Measurements from ENCODE around the gene WDR73. TPM values are rescaled to one million over a fixed set of nuclear protein-coding genes. Genes with fewer than 3 reads are reported as not detected.

The WDR73 gene
- total and polyA plus RNA-seq, 2 of the 8 experiments (the other 6 are each of a cell fraction or from before 2014, with no cell fraction given): 22.7 to 23.1 TPM

DNA sequence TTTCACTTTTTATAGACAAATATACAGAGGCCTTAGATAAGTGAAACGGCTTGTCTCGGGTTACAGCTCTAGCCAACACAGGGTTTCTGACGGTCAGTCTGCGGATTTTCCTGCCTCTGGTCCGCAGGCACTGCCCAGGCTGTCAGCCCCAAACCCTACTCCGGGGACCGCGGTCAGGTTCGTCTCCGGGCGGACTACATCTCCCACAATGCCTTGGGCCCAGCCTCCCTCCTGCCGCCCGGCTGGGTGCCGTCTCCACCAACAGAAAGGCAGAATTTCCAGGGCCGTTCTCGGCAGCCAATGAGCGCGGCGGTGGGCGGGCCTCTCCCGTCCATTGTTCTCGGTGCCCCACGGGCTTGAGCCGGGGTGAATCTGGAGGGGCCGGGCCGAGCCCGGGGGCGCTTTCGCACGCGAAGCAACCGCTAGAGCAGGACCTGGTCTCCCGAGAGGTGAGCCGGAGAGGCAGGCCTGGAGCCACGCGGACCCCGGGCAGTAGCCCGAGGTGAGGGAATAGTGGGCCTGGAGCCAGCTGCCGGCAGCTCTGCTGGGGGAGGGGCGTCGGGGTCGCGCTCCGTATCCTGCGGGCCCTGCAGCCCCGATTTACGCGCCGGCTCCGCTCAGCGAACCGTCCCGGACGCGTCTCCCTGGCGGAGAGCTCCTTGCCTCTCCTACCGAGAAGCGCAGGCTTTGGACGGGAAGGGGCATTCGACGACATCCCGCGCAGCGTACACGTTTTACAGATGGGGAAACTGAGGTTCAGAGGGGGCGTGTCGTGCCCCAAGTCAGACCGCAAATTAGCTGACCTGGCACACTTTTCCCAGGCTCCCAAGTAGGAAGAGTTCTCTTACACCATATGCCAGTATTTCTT, 53.2 kb downstream of the WDR73 start, which contains the start of gene ZSCAN2 (continued):
- TF ChIP-seq CTBP2 (IDR thresholded peaks at IDR 0.05; ENCODE audit: borderline replicate concordance, insufficient read depth, insufficient read length, low read length) (no peak), USF2 (IDR thresholded peaks at IDR 0.05; ENCODE audit: low read length) (no peak), ASH2L (IDR thresholded peaks at IDR 0.05; ENCODE audit: low read length) (peak; percentile 96), TAF7 (optimal IDR thresholded peaks at IDR 0.05; ENCODE audit: borderline replicate concordance, low read depth, low read length) (peak; percentile 64), TAF1 (IDR thresholded peaks at IDR 0.05; ENCODE audit: low read depth, low read length) (peak; percentile 73), SIN3A (conservative IDR thresholded peaks at IDR 0.05 in 1 of 2, IDR thresholded peaks at IDR 0.05 in 1 of 2; ENCODE audit: low read depth in 1 of 2, low read length in 2 of 2) (peak in 1 of 2 experiments; percentile 66; a peak in 1 of 4 replicates), RBBP5 (IDR thresholded peaks at IDR 0.05; ENCODE audit: borderline replicate concordance, low read depth, low read length) (peak; percentile 98), E2F6 (IDR thresholded peaks at IDR 0.05) (peak; percentile 61; the same call in 1 of the 2 replicates), MAFK (IDR thresholded peaks at IDR 0.05; ENCODE audit: low read depth, low read length) (peak; percentile 47; the same call in 1 of the 2 replicates), JUND (IDR thresholded peaks at IDR 0.05; ENCODE audit: low read length) (no peak), POLR2A (IDR thresholded peaks at IDR 0.05; ENCODE audit: control extremely low read depth in 1 of 2, low read depth in 2 of 2, low read length in 2 of 2) (peak in 1 of 2 experiments; percentile 70; a peak in 2 of 3 replicates), POLR2AphosphoS5 (IDR thresholded peaks at IDR 0.05; ENCODE audit: low read depth, low read length) (peak; percentile 51), SIX5 (IDR thresholded peaks at IDR 0.05; ENCODE audit: low read depth, low read length) (peak; percentile 50), SP2 (IDR thresholded peaks at IDR 0.05; ENCODE audit: low read length) (no peak)
